K562 treated with DMSO at 1 percent for 4 hours (cell line): ENCODE data around the gene TPCN2. TPM values are rescaled to one million over a fixed set of nuclear protein-coding genes. Genes with fewer than 3 reads are reported as not detected.

Experiments used
- total RNA-seq: library from RNA; unstranded; fragments of 300-600 nt; gene quantifications from 2 replicates; pipeline ENCODE4 v1.2.3, GENCODE V29; 2022; ENCODE audit not compliant: insufficient read depth

TPCN2 gene
- 4.9 and 5.2 TPM in 2 replicates for total RNA-seq

DNA sequence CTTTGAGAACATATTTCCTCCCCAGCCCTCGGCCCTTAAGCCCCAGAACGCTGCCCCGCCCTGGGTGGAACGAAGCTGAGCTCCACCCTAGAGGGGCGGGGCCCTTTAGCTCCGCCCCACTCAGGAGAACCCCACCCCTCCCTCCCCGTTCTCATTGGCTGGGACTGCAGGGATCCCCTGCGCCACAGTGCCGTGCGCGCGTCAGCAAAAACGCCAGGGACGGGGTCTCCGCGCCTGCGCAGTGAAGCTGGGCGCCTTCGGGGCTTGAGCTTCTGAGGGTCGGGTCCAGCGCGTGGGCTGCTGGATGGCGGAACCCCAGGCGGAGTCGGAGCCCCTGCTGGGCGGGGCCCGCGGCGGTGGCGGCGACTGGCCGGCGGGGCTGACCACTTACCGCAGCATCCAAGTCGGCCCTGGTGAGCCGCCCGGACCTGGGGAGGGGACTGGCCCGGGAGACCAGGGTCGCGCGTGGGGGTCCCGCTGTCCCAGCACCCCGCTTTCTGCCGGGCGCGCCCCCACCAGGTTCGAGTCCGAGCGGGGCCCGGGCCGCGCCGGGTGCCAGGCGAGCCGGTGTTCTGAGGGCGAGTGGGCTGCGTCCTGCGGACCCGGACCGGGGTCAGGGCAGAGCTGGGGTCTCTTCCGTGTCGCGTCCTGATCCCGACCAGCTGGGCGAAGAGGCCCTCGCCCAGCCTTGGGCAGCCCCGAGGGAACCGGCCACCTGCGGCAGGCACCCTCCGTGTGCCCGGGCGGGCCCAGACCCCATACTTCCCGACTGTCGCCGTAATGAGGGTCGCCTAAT, at the start of gene TPCN2:
Gene TPCN2 (plus strand): TSS at position 239 of the 796 bp plus-strand sequence. CDS start 66 bp downstream, at position 305.

GRCh38 chr11:69013009-69013951, 35.5 kb upstream of the TPCN2 start, which contains the start of gene MRGPRF:
MRGPRF (minus strand) TSS chr11:69013246; CDS start chr11:69009901, 3,345 bp downstream.

GRCh38 chr11:69155302-69156234, 106.8 kb downstream of the TPCN2 start, which contains the start of gene SMIM38:
SMIM38 (plus strand) TSS chr11:69155935; CDS start chr11:69157847, 1,912 bp downstream.

Other genes with a start within 250 kb of the TPCN2 start
- gene CPT1A, start 207.0 kb upstream of the TPCN2 start, total RNA-seq: 5.6 and 8.0 TPM in 2 replicates
- 148 and 172 TPM in 2 replicates for gene MRPL21, start 145.1 kb upstream of the TPCN2 start, total RNA-seq
- gene IGHMBP2, start 145.0 kb upstream of the TPCN2 start, total RNA-seq: 10.6 and 12.8 TPM in 2 replicates
- not detected in 2 replicates for gene MRGPRD, start 67.9 kb upstream of the TPCN2 start, total RNA-seq
- not detected in 2 replicates for gene MRGPRF, start 35.7 kb upstream of the TPCN2 start, total RNA-seq
- gene SMIM38, start 107.0 kb downstream of the TPCN2 start, total RNA-seq: 0.44 TPM in 1 of 2 replicates, not detected in the other
- gene MYEOV, start 245.2 kb downstream of the TPCN2 start, total RNA-seq: 32.4 and 37.7 TPM in 2 replicates